Measurements from ENCODE around the gene STX12. TPM values are rescaled to one million over a fixed set of nuclear protein-coding genes. Genes with fewer than 3 reads are reported as not detected.

The STX12 gene
- total RNA-seq, 3 donors from 2014 or later, result 58.1 to 64.9 (median 61.8) TPM

DNA sequence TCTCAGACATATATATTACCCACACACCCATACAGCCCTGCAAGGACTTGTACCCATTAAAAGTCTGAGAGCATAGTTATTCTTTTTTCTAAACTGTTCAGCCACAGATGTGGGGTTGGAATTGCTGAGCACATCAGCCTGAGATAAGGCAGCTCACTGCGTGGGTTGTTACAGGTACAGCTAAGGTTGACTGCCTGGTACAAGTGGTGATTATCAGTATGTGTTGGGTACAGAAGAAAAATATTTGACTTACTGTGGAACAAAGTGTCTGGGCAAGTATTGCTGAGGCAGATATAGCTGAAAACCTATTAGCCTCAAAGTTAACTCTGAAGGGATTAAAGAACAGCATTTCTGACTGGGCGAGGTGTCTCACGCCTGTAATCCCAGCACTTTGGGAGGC is 5.0 kb downstream of the STX12 start:
- intact Hi-C loops (cut with DNase I, micrococcal nuclease), result no loop called here
- no peak overlapping the region for H3K4me3 ChIP-seq
- TF ChIP-seq, protein P1, sequence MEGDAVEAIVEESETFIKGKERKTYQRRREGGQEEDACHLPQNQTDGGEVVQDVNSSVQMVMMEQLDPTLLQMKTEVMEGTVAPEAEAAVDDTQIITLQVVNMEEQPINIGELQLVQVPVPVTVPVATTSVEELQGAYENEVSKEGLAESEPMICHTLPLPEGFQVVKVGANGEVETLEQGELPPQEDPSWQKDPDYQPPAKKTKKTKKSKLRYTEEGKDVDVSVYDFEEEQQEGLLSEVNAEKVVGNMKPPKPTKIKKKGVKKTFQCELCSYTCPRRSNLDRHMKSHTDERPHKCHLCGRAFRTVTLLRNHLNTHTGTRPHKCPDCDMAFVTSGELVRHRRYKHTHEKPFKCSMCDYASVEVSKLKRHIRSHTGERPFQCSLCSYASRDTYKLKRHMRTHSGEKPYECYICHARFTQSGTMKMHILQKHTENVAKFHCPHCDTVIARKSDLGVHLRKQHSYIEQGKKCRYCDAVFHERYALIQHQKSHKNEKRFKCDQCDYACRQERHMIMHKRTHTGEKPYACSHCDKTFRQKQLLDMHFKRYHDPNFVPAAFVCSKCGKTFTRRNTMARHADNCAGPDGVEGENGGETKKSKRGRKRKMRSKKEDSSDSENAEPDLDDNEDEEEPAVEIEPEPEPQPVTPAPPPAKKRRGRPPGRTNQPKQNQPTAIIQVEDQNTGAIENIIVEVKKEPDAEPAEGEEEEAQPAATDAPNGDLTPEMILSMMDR (IDR thresholded peaks at IDR 0.05), result no peak
- H3K4me1 ChIP-seq (ENCODE audit: low read depth), result peaks cover 26% of the 10 kb centered on the region
- ATAC-seq (no peak), DNase-seq (no peak)
- H3K9me3 ChIP-seq, result no peaks in the 10 kb centered on the region
- H3K36me3 ChIP-seq (ENCODE audit: low read depth), result no peaks in the 10 kb centered on the region

GRCh38 chr1:27779122-27779521 is 6.1 kb downstream of the STX12 start:
- DNase-seq, result no peak
- H3K4me3 ChIP-seq, result no peak overlapping the region
- peak; percentile 88 for ATAC-seq
- no peaks in the 10 kb centered on the region for H3K9me3 ChIP-seq
- TF ChIP-seq, protein P1 (IDR thresholded peaks at IDR 0.05), result no peak
- H3K4me1 ChIP-seq (ENCODE audit: low read depth), result peaks cover 30% of the 10 kb centered on the region
- intact Hi-C loops (cut with DNase I, micrococcal nuclease), result no loop called here
- no peaks in the 10 kb centered on the region for H3K36me3 ChIP-seq (ENCODE audit: low read depth)

DNA sequence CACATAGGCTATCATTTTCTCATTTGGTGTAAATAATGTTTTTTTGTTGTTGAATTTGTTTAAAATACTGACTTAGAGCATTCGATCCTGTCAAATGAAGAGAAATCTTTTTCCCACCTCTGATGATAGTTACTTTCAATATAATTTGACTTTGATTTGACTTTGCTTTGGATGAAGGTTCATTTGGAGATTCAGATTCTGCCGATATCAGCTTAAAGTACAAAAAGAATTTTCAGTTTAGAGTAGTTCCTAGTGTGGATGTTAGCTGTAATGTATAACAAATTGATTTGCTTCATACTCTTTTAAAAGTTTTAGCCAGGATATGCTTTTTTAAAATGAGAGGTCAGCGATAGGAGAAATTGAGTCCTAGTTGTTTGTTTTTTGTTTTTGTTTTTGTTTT is 9.9 kb downstream of the STX12 start:
- peaks cover 33% of the 10 kb centered on the region for H3K4me1 ChIP-seq (ENCODE audit: low read depth)
- intact Hi-C loops (cut with DNase I, micrococcal nuclease), result no loop called here
- DNase-seq (no peak), ATAC-seq (no peak)
- TF ChIP-seq, protein P1 (IDR thresholded peaks at IDR 0.05), result no peak
- no peaks in the 10 kb centered on the region for H3K36me3 ChIP-seq (ENCODE audit: low read depth)
- H3K4me3 ChIP-seq, result no peak overlapping the region
- no peaks in the 10 kb centered on the region for H3K9me3 ChIP-seq

DNA sequence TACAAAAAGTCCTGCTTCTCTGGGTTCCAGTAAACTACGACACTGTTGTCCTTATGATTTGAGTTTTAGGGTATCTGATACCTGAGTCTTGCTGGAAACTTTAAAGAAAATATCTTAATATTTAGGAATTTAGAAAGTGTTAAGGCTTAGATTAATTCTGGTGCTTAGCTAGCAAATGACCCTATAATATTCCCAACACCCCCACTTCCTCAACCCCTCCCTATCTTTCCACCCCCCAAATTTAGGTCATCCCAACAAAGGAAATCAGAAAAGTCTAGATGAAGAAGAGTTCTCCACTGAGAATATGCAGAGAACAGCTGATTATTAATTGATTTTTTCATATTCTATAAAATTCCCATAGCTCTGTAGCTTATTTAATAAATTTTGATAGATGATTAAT is 11.7 kb downstream of the STX12 start:
- TF ChIP-seq, protein P1 (IDR thresholded peaks at IDR 0.05), result no peak
- ATAC-seq, result no peak

GRCh38 chr1:27785781-27786455 is 12.9 kb downstream of the STX12 start:
- ATAC-seq (peak; percentile 96), DNase-seq (peak in 1 of 3 donors; percentile 61)
- no peak overlapping the region for H3K4me3 ChIP-seq
- TF ChIP-seq, protein P1 (IDR thresholded peaks at IDR 0.05), result no peak
- no peaks in the 10 kb centered on the region for H3K9me3 ChIP-seq
- peaks cover 18% of the 10 kb centered on the region for H3K4me1 ChIP-seq (ENCODE audit: low read depth)
- intact Hi-C loops (cut with DNase I, micrococcal nuclease), result no loop called here
- H3K36me3 ChIP-seq (ENCODE audit: low read depth), result no peaks in the 10 kb centered on the region

More for the DNA sequence above, 11.7 kb downstream of the STX12 start:
- intact Hi-C loops (cut with DNase I, micrococcal nuclease), result no loop called here
- DNase-seq, result no peak
- no peaks in the 10 kb centered on the region for H3K9me3 ChIP-seq
- no peaks in the 10 kb centered on the region for H3K36me3 ChIP-seq (ENCODE audit: low read depth)
- H3K4me3 ChIP-seq, result no peak overlapping the region
- H3K4me1 ChIP-seq (ENCODE audit: low read depth), result peaks cover 20% of the 10 kb centered on the region
